Measurements from ENCODE around the gene CXCR1.

DNA sequence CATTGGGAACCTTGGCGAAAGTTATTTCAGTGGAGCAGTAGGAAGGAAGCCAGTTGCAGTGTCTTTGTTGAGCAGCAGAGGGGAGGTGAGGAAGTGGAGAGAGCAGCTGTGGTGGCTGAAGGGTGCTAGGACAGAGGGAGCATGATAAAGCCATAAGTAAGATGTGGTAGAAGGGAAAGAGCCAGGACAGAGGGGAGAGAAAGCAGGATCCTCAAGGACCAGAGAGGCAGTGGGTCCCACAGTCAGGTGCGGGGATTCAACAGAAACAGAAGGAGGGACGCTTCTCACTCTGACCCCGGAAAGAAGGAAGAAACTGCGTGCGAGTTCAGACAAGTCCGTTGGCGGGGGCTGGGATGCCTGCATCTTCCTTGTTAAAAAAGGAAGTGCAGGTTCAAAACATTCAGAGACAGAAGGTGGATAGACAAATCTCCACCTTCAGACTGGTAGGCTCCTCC lies 41.1 kb downstream of the CXCR1 start, which contains the start of gene CXCR2:
- TF ChIP-seq USF2 (IDR thresholded peaks at IDR 0.05; ENCODE audit: borderline replicate concordance, low read depth, low read length) (no peak), CHD2 (IDR thresholded peaks at IDR 0.05; ENCODE audit: low read length, partially characterized antibody) (no peak), POLR2AphosphoS5 (IDR thresholded peaks at IDR 0.05; ENCODE audit: low read depth, low read length) (no peak), FOXM1 (IDR thresholded peaks at IDR 0.05; ENCODE audit: low read depth) (no peak)
- TF ChIP-seq, protein P1, sequence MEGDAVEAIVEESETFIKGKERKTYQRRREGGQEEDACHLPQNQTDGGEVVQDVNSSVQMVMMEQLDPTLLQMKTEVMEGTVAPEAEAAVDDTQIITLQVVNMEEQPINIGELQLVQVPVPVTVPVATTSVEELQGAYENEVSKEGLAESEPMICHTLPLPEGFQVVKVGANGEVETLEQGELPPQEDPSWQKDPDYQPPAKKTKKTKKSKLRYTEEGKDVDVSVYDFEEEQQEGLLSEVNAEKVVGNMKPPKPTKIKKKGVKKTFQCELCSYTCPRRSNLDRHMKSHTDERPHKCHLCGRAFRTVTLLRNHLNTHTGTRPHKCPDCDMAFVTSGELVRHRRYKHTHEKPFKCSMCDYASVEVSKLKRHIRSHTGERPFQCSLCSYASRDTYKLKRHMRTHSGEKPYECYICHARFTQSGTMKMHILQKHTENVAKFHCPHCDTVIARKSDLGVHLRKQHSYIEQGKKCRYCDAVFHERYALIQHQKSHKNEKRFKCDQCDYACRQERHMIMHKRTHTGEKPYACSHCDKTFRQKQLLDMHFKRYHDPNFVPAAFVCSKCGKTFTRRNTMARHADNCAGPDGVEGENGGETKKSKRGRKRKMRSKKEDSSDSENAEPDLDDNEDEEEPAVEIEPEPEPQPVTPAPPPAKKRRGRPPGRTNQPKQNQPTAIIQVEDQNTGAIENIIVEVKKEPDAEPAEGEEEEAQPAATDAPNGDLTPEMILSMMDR (IDR thresholded peaks at IDR 0.05) = no peak

All from SK-N-SH (cell line).